ENCODE data around the gene TMEM238.
"Not testable (repeated sequence)": the region's sequence is repeated elsewhere in the genome, so short reads cannot be mapped to it uniquely, and the experiment has no call there.

TMEM238 gene

DNA sequence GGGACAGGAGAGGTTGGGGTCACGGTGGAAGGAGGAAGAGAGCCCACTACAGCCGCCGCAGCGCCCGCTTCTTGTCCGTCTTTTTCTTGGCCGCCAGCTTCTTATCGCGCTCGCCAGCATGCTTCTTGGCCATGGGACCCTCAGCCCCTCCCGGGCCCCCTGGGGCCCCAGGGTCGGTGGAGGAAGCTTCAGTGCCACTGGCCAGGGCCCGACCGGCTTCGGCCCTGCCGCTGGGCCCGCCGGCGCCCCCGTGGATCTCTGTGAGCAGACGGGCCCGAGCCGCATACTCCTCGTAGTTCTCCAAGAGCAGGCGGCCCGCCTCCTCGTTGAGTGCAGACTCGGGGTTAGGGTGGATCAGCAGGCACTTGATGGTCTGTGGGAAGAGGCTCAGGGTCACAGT lies 17.3 kb upstream of the TMEM238 start:
- DNase-seq (ENCODE audit: low read depth): not testable (repeated sequence)

DNA sequence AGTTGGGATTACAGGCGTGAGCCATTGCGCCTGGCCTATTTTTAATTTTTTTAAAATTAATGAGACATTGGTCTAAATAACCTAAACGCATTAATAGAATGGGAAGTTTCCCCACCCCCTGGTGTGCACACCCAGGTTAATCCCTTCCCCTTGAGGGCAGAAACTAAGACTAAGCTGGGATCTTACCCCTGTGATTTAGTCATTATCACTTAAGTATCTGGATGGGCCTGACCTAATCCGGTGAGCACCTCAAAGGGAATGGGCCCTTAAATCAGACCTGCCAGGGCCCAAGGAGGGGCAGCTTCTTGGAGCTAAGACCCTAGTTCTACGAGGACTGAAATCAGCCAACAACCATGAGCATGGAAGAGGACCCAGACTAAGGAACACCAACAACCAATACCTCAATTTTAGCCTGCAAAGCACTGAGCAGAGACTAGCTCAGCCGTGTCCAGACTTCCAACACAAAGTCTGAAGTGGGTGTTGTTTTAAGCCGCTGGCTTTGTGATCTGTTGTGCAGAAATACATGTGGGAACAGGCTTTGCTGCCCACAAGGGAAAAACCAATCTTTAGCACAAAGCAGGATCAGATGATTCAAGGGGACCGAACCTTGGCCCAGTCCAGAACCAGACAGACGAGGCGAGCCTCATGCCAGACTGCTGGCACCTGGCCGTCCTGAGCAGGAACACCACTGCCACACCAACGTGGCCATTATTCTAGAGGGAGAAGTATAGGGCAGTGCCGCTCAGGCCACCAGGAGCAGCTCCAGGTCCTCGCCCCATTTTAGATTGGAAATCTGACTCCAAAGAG lies 16.4 kb upstream of the TMEM238 start:
- DNase-seq (ENCODE audit: low read depth): no peak

DNA sequence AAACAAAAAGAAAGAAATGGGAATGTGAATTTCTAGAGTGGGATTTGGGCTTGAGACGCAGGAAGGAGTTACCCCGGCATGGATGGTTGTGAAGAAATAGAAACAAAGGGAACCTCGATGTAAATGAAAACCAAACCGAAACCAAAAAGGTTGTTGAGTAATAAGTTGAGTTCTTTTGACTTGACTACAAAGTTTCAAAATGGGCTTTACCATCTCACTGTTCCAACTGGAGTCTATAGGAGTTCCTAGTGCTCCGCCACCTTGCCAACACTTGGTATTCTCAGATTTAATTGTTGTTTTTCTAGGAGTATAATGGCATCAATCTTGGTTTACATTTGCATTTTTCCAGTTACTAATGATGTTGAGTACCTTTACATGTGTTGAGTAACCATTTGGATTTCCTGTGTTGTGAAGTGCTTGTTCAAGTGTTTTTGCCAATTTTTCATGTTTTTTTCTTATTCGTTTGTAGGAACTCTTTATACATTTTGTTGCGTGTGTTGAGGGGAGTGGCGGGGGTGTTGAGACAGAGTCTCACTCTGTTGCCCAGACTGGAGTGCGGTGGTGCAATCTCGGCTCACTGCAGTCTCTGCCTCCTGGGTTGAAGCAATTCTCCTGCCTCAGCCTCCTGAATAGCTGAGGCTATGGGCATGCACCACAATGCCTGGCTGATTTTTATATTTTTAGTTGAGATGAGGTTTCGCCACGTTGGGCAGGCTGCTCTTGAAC lies 14.3 kb upstream of the TMEM238 start:
- DNase-seq (ENCODE audit: low read depth): no peak

DNA sequence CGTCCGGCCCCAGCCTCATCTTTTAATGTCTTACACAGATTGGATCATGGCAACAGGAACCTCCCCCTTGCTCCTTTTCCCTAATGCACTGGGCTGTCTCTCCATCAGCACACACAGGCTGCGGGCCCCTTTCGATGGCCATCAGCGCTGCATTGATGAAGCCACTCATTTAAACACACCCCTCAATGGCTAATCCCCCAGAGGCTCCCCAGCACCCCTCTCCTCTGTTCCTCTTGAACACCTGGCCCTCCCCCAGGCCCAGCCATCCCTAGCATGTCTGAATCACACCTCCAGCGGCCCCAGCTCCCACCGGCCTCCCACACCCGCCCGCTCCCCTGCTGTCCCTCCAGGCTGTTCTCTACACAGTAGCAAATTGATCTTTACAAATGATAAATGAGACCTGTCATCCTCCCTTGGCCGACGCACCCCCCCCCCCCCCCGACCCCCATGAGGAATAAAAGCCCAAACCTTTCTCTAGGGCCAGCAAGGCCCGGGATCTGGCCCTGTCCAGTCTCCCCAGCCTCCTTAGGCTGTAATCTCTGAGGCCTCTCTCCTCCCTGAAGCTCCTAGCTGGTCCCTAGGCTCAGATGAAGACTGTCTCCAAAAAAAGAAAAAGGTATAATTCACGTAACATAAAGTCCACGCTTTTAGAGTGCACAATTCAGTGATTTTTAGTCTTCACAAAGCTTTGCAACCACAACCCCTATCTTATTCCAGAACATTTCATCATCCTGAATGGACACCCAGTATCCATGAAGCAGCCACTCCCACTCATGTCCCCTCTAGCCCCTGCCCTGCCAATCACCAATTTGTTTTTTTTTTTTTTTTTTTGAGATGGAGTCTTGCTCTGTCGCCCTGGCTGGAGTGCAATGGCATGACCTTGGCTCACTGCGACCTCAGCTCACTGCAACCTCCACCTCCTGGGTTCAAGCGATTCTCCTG lies 9.0 kb upstream of the TMEM238 start:
- DNase-seq (ENCODE audit: low read depth): no peak

DNA sequence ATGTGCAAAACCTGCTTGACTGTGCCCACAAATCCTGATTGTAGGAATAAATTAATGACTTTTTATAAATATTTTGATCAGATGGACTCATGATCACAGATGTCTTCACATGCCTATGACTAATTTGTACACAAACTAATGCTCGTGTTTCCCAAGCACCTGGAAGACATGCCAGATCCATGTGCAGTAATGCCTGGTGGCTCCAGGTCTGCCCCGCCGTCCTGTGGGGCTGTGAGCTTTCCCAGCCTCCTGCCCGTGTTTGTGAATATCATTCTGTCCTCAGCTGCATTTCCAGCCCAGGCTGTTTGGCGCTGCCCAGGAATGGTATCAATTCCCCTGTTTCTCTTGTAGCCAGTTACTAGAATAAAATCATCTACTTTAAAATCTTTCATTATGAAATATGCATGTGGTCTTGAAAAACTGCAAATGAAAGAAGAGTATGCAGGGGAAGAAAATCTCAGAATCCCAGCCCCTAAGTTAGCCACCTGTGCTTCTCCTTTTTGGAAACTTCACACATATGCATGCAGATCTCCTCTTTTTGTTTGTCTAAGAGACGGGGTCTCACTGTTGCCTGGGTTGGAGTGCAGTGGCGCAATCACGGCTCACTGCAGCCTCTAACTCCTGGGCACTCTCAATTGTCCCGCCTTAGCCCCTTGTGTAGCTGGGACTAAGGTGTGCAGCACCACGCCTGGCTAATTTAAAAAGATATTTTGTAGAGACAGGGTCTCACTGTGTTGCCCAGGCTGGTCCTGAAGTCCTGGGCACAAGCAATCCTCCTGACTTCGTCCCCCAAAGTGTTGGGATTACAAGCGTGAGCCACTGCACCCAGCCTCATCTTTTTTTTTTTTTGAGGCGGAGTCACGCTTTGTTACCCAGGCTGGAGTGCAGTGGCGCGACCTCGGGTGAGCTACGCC lies 7.9 kb upstream of the TMEM238 start:
- DNase-seq (ENCODE audit: low read depth): no peak

DNA sequence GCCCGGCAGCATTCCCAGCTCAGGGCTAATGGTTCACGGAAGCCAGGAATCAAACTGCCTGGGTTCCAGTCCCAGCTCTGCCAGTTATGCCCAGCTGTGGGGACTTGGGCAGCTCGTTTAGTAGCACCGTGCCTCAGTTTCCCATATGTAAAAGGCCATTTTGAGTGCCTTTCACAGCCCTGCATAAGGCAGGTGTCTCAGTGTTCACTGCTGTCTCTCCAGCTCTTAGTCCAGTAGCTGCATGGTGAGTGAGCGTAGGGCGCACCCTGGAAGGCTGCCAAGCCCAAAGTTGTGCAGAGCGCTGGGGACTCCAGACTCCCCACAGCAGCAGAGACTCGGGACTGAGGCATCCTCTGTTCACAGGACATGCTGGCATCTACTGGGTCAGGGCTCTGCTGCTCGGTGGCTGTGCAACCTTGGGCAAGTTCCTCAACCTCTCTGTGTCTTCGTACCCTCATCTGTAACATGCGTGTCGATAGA lies 7.1 kb upstream of the TMEM238 start:
- no peak for DNase-seq (ENCODE audit: low read depth)

DNA sequence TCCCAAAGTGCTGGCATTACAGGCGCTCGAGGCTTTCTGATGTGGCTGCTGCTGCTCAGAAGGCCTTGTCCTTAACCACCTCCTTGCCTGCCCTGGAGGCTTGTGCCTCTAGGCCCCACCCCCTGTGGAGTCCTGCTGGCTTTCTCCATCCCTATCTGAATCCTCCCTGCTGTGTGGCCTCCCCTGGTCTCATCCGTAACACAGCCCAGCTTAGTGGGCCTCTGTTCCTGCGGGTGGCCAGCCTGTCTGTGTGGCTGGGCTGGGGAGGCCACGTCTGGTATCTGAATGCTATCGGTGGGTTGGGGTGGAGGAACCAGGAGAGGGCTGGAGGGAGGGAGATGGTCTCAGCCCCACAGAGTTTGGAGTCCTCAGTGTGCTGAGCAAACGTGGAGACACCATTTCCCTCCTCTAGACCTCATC lies 6.4 kb upstream of the TMEM238 start:
- no peak for DNase-seq (ENCODE audit: low read depth)

DNA sequence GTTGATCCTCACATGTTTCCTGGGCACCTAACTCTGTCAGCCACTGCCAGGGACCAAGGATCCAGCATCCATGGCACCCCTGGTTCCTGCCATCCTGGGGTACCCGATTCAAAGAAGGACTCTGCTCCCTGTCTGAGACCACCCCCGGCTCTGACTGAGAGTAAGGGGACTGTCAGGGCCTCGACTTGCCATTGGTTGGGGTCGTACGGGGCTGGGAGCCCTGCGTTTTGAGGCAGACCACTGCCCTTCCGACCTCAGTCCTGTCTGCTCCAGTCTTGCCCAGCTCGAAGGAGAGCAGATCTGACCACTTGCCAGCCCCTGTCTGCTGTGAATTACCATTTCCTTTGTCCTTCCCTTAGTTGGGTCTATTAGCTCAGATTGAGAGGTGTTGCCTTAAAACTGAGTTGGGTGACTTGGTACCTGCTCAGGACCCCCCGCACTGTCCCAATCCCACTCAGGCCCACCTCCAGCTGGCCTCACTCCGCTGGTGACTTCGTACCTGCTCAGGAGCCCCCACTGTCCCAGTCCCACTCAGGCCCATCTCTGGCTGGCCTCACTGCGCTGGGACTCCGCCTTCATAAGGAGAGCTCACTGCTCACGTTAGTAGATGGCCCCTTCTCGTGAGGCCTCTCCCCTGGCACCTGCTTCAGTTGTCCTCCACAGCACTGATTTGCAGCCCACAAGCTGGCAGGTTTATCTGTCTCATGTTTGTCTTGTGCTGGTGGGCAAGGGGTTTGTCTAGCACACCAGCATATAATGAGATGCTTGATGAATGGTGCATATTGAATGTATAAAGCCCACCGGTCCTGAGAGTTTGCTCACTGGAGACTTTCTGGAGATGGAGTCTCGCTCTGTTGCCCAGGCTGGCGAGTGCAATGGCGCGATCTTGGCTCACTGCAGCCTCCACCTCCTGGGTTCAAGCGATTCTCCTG lies 5.6 kb upstream of the TMEM238 start:
- DNase-seq (ENCODE audit: low read depth): no peak

DNA sequence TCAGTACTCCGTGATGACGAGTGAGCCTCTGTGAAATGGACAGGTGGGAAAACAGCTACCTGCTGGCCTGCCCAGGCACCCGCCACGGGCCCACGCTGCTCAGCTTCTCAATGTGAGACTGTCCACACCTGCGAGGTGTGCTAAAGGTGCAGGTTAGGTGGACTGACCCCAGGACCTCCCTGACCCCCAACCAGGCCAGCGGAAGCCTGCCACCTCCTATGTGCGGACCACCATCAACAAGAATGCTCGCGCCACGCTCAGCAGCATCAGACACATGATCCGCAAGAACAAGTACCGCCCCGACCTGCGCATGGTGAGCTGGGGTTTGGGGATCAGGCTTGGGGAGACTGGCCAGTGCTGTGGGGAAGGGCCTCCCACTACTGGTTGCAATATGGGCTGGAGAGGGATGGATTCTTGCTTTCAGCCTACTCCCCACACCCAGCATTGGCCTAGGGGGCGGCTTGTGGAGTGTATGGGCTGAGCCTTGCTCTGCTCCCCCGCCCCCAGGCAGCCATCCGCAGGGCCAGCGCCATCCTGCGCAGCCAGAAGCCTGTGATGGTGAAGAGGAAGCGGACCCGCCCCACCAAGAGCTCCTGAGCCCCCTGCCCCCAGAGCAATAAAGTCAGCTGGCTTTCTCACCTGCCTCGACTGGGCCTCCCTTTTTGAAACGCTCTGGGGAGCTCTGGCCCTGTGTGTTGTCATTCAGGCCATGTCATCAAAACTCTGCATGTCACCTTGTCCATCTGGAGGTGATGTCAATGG lies 3.8 kb upstream of the TMEM238 start:
- DNase-seq (ENCODE audit: low read depth): no peak

DNA sequence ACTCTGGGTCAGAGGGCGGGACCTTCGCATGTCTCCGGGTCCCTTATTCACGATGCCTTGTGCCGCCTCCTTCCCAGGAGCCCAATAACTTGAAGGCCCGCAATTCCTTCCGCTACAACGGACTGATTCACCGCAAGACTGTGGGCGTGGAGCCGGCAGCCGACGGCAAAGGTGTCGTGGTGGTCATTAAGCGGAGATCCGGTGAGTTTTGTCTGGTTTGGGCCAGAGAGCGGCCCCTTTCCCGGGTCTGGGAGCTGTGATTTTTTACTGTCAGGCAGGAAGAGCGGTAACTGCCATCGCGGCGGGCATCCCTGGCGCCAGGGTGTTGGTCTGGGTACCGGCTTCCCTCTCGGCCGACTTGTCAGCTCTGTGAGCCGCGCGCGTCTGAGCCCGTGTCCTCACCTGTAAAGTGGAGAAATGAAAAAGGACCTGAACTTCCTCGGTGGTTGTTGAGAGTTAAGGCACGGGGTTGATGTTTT lies 2.4 kb upstream of the TMEM238 start:
- DNase-seq (ENCODE audit: low read depth): no peak

DNA sequence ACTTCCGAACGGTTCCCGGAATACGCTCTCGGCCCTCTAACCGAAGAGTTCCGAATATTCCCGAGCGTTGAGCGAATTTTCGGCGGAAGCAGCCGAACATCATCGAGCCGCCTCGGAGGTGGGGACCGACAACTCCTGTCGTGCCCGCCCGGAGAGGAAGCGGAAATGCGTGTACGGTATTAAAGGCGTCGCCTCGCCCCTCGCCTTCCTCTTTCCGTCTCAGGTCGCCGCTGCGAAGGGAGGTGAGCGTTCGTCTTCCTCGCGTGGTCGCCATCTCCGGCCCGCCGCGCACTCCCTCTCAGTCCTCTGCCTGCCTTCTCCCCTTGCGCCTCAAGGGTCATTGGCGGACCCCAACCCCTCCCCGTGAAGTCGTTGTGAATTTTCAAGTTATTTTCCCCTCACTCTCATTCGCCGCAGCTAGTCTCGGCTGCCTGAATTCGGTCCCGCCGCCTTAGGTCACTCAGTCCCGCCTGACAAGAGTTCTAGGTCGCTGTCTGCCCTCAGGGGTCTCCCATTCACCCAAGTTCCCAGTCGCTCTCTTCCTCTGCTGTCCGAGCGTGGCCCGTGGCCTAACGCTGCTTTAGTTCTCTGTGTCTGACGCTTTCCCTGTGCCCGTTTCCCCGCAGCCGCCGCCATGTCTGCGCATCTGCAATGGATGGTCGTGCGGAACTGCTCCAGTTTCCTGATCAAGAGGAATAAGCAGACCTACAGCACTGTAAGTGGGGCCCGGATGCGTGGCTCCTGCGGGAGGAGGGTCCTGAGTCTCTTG lies 1.8 kb upstream of the TMEM238 start, which contains the start of gene RPL28:
RPL28 (plus strand) TSS at position 209 of the 769 bp plus-strand sequence; CDS start at position 635, 426 bp downstream.
- peak; percentile 88 for DNase-seq (ENCODE audit: low read depth)

DNA sequence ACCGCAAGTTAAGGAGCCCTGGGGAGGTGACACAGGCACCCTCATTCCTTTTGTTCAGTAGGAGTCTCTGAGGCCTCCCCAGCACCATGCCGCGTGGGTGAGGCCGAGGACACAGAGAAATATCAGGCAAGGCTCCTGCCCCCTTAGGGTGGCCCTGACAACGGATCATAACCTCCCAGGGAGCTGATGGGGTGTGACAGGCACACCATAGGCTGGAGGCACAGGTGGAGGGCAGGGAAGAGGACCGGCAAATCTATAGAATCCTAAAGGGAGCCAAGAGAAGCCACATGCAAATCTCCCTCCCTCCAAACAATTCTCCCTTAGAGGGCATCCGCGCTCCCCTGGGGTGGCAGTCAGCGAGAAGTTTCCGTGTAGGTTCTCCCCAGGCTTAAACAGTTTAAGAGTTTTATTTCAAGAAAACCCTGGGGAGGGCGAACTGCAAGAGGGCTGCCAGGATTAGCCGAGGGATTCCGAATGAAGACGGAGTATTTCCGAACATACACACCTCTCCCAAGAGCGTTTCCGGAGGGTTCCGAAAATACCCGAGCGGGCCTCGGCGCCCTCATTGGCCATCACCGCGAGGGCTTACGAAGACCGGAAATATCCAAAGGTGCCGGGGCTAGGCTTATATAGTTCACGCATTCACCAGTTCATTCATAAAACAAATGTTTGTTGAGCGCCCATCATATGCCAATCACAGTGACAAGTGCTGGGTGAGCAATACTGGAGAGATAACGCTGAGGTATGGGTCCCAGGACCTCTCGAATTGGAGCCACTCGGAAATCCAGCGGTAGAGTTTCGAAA lies 1.0 kb upstream of the TMEM238 start:
- DNase-seq (ENCODE audit: low read depth): peak; percentile 72

DNA sequence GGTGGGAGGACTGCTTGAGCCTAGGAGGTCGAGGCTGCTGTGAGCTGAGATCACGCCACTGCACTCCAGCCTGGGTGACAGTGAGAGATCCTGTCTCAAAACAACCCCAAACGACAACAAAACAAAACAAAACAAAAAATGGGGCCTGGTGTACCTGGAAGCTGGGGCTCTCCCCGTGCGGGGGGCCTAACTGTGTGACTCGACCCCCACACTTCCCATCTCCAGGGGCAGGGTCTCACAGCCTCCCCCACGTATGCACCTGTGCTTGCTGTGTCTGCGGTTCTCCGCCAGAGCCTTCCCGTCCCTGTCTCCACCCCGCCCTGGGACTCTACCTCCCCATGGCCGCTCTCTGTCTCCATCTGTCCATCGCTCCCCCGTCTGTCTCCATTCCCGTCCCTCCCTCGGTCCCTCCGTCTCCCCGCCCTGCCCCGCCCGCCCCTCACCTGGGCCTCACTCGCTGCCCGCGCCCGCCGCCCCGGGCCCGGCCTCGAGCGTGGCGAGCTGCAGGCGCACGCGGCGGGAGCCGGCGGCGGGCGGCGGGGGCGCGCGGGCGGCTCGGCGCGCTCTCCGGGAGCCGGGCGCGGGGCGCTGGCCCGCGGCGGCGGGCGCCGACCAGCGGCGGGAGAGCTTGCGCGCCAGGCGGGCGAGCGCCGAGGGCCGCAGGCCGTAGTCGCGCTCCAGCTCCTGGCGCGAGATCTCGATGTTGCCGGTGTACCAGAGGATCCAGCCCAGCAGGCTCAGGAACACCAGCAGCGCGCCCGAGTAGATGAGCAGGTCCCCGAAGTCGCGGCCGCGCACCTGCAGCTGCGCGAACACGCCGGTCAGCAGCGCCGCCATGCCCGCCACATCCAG lies 587 bp downstream of the TMEM238 start:
- no peak for DNase-seq (ENCODE audit: low read depth)

DNA sequence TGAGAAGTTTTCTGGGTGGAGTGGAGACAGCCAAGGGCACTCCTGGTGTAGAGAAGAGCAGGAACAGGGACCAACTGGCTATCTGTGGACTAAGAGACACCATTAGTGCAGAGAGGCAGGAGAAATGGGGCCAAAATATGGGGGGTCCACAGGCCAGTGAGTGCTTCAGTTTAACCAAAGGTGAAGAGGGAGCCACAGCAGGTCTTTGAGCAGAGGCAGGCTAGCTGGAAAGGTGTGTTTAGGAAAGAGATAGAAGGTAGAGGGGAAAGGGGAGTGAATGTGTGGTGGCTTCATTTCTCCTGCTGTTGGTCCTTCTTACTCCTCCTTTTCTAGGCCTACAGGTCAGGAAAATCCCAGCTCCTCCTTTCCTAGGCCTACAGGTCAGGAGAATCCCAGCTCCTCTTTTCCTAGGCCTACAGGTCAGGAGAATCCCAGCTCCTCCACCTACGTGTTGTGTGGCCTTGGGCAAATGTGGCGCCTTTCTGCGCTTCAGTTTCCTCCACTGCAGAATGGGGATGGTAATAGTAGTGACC lies 1.5 kb downstream of the TMEM238 start:
- DNase-seq (ENCODE audit: low read depth): no peak

DNA sequence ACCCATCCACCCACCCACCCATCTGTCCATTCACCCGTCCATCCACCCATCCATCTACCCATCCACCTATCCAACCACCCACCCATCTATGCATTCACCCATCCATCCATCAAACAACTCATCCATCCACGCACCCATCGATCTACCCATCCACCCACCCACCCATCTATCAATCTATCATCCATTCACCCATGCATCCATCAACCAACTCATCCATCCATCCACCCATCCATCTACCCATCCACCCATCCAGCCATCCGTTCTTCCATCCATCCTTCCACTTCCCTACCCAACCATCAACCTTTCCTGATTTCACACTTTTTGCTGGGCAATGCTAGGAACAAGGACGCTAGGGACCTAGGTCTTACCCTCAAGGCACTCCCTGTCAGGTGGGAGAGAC lies 2.1 kb downstream of the TMEM238 start:
- DNase-seq (ENCODE audit: low read depth): no peak

DNA sequence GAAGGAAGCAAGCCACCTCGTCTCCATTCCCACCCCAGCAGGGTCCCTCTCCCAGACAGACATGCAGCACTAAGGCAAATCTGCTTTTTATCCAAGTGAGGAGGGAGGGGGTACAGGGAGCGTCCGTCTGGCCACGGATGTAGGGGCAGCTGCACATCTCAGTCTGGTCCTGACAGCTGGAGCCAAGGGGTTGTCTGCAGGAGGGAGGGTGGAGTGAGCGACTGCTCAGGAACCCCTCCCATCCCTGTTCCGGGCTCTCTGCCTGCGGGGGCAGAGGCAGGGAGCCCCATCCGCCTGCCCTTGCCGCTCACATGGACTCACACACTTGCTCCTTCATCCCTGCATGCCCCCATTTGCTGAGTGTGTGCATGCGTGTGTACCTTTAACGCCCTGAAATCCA lies 4.9 kb downstream of the TMEM238 start:
- DNase-seq (ENCODE audit: low read depth): no peak

Data from GM04503 (cell line).